ENCODE measurements around the gene PCGF2.

The PCGF2 gene

DNA sequence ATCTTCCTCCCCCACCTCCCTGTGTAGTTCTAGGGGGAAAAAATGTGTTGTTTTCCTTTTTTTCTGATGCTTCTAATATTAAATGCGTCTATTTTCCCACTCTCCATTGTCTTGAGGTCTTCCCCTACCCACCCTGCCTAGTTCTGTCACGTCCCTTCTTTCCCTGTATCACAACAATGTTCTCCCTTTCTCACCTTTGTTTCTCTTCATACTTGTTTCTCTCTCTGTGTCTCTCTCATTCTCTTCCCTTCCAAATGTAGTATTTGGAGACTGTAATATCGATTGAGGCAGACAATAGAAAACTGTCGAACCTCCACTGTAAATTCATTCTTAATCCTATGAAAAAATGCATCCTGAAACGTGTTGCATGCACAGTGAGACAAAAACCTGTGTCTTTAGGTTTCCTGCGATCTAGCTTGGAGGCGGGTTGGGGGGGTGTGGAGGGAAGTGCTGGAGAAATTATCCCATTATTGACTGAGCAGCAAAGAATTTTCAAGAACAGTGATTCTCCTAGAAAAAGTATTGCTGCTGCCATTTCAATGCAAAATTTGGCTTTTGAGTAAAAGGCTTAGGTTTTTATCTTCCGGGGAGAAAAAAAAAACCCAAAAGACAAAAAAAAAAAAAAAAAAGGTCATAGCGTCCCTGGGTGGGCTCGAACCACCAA lies 3.1 kb upstream of the PCGF2 start:
- DNase-seq: no peak

GRCh38 chr17:38750312-38751121 lies 2.4 kb upstream of the PCGF2 start:
- no peak for DNase-seq

- no peak for DNase-seq
Observed at GRCh38 chr17:38750044-38750311, 1.8 kb upstream of the PCGF2 start.

DNA sequence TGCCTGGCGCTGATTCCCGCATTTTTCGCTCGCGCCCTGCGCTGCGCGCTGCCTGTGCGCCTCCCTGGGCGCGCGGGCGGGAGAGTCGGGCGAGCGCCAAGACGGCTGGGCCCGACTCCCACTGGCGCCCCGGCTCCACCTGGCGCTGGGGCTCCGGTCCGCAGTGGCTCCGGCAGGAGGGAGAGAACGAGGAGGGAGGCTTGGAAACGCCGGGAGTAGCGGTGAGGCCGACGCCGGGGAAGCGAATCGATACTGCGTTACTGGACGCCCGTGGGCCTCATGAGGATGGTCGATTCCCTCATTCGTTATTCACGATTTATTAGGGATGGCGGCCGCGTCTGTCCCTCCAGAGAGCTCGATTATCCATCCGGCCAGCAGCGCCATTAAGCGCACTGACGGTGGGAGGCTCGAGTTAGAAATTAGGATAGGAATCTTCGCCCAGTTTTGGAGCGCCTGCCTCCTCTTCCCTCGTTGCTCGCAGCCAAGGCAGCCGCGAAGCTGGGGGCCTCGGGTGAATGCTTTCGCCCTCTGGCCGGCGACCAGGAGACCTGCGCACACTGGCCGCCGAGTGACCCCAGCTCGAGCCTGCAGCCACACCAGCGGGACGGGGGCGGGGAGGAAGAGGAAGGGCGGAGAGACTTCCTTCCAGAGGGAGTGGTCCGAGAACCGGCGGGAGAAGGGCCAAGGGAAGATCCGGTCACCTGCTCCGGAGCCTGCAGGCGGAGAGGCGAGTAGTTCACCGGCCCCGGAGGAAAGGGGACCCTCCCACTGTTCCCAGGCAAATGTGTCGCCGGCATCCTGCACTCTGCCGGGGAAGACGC lies 1.3 kb upstream of the PCGF2 start:
- DNase-seq: peak; percentile 36

DNA sequence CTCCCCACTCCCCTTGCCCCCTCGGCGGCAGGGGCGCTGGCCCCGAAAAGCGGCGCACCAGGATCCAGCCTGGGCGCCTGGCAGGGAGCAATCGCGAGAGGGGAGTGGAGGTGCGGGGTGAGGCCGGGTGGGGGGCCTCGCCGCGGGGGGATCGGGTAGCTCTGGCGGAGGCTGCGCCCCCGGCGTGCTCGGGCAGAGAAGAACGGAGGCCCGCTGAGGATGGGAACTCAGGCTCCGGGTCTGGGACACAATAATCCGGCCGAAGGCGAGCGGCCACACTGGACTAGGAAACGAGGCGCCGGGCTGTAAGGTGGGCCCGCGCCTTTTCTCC lies 721 bp upstream of the PCGF2 start:
- no peak for DNase-seq

GRCh38 chr17:38747463-38748148 lies 530 bp downstream of the PCGF2 start:
- DNase-seq: no peak

DNA sequence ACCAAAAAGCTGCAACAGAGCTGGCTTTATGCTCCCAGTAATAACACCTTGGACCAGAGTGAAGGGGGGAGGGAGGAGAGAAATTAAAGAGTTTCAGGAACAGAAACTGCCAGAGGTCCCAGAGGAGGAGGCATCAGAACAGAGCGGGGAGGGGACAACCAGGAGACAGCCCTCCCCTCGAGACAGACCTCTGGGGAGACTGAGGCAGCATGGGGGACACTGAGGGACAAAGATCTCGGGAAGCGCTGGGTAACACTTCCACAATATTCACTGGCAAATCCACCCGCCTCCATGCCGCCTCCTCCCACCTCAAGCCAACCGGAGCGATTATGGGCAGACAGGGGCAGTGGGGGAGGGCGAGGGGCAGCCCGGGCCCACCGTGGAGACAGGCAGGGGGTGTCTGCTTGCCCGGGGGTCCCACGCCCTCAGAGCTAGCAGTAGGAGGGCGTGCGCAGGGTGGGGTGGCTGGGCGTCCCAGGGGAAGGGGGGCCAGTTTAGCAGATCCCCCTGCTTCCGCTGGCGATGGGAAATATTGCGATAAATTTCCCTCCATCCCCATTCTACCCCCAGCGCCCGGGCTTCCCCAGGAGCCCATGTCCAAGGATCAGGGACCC lies 1.2 kb downstream of the PCGF2 start:
- DNase-seq: no peak

DNA sequence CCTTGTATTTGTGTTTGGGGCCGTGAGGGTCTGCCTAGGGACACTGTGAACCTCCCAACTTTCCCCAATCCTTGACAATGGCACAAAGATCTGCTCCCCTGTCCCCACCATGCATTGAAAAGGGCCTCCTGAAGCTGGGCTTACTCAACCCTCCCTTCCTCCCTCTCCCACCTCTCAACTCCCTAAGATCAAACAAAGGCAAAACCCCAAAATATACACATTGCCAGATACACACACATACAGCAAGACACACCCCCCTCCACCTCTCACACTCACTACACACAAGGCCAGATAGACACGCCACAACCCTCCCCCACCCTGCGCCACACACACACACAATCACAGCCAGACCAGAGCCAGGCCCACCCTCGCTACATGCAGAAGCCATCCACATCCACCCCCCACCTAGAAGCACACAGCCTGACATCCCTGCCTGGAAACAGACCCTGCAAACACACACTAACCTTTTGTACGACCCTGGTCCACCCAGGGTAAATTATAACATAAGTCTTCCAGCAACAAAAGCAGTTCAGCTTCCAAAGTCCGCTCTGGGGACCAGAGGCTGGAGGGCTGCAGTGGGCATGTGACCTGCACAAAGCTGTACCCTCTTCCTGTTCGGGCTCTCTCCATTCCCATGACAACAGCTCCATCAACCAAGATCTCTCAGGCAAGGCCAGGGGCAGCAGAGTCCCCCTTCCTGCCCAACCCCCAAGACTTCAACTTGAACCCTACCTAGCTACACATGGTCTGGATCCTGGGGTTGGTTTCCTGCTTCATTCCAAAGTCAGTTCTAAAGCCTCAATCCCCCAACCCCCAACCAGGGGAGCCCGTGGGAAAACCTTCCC lies 1.9 kb downstream of the PCGF2 start:
- no peak for DNase-seq

GRCh38 chr17:38745545-38745944 lies 2.6 kb downstream of the PCGF2 start:
- no peak for DNase-seq

GRCh38 chr17:38743556-38744171 lies 4.5 kb downstream of the PCGF2 start:
- no peak for DNase-seq

- DNase-seq: peak; percentile 85
Observed at GRCh38 chr17:38742411-38743308, 5.5 kb downstream of the PCGF2 start.

DNA sequence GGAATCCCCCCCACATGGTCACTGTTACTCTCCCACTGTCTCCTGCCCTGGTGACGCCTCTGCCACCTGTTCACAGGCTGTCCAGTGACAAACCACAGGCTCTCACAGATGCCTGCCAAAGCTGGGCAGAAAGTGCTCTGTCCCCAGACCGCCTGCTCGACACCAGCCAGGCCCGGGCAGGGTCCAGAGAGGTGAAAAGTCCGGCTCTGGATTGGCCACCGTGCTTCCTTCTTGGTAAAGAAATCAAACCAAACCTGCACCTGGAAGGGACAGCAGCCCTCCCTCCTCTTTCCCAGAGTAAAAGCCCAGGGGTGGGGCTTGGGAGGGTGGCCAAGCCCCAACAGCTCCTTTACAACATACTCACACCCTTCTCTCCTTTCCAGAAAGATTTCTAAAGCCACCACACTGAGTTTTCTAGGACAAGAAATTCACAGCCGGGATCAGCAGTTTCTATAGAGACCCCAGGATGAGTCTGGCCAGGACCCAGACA lies 6.2 kb downstream of the PCGF2 start:
- no peak for DNase-seq

GRCh38 chr17:38741461-38741860 lies 6.7 kb downstream of the PCGF2 start:
- DNase-seq: no peak

DNA sequence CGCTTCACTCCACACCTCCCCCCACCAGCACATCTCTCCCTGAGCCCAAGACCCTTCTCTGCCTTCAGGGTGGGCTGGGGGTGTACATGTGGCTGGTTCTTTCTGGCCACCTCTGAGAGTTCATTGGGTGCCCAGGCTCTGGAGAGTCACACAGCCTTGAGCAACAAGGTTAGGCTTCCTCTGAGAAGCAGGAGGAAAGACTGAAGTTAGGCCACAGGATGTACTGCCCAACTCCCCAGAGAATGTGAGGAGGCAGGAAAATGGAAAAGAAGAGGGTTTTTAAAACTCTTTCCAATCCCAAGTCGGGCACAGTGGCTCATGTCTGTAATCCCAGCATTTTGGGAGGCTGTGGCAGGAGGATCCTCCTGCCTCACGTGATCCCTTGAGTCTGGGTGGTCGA lies 7.3 kb downstream of the PCGF2 start:
- no peak for DNase-seq

DNA sequence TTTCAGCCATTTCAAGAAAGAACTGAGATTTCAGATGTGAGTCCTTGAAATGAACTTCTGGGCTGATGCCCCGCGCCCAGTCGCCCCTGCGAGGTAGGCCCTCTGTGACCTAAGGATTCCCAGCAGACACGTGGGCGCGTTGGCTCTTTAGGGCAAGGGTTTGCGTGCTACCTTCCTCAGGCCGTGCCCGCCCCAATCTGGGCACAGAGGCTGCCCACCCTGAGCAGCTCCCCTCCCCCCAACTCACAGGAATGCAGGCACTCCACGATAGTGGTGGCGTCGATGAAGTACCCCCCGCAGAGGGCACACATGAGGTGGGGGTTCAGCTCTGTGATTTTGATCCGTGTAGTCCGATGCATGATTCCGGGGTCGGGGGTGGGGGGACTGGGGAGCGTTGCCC lies 8.1 kb downstream of the PCGF2 start:
- no peak for DNase-seq

DNA sequence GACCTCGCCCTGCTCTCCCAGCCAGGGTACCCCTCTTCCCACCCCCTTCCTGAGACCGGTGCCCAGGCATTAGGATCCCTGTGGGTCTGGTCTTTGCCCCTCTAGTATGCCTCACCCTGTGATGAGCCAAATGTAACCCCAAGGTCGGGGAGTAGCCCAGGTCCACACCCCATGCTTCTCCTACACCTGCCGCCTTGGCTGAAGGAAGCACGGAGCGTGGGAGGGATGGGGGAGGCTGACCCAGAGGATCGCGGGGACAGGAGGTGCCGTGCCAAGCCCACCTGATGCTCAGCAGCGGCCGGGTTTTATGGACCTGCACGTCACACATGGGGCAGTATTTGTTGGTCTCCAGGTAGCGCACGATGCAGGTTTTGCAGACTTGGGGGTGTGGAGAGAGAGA lies 8.8 kb downstream of the PCGF2 start:
- no peak for DNase-seq

DNA sequence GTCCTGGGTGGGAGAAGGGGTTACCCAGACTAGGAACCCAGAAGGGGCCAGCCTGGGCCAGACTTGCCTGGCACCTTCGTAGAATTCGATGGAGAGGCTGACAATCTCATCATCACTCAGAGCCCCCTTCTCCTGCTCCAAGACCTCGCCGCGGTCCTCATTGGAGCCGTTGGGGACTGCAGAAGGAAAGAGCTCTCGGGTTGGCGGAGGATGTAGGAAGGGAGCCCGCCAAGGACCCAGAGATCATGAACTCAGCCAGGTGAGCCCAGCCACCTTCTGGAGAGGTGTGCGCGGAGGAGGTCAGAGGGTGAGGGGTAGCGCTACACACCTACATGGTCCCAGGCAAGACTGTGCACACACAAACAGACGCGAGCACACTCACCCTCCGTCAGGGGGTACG lies 9.4 kb downstream of the PCGF2 start:
- no peak for DNase-seq

GRCh38 chr17:38738007-38738662 lies 10.0 kb downstream of the PCGF2 start:
- DNase-seq: no peak

DNA sequence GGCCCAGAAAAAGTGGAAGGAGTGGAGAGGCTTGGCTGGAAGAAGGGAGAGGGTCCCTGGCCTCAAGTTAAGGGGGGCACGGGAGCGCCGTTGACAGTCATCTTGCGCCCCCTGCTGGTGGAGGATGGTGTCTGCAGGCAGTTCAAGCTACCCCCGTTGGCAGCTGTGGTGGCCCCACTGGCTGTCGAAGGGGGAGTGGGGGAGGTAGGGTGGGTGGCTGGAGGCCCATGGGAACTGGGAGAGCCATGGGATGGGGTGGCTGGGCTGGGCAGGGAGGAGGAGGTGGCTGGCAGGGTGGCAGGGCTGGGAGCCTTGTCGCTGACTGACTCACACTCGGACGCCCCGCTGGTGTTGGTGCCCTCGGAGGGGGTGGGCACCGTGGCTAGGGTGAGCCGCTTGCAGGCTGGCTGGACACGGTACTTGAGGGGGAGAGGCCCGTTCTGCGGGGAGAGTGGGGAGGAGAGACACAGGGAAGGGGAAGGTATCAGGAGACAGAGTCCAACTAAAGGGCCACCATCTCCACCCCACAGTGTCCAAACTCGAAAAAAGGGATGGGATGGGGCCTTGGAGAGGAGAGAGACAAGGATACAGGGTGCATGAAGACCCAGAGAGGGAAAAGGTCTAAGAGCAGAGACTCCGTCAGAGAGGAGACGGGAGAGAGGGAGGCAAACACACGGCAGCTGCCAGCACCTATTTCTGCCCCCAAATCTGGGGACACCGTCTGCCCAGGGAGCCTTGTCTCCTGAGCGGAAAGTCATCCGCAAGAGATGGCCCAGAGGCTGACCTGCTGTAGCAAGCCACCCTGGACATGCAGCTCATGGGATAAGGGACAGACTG lies 12.8 kb downstream of the PCGF2 start:
- DNase-seq: no peak
